BLaER1 treated with 17β-estradiol and CSF1 and Interleukin-3, amounts not matched to agents 10 nM and 100 nM (cell line): ENCODE results near the gene ERP27.

Experiments used
- H3K27ac ChIP-seq, 11 experiments: shearing (Covaris generic); formaldehyde crosslinking; 2 replicates each; pipeline ENCODE4 v1.8.1; 2022
- H3K27me3 ChIP-seq, 11 experiments: shearing (Covaris generic); formaldehyde crosslinking; 2 replicates each; pipeline ENCODE4 v1.8.1; 2022
- H3K36me3 ChIP-seq, 11 experiments: shearing (Covaris generic); formaldehyde crosslinking; 2 replicates each; pipeline ENCODE4 v1.8.1; 2022
- H3K4me1 ChIP-seq, 10 experiments: shearing (Covaris generic); formaldehyde crosslinking; 2 replicates each; pipeline ENCODE4 v1.8.1; 2022
- H3K4me2 ChIP-seq, 11 experiments: shearing (Covaris generic); formaldehyde crosslinking; 2 replicates each; pipeline ENCODE4 v1.8.1; 2022
- H3K4me3 ChIP-seq, 10 experiments: shearing (Covaris generic); formaldehyde crosslinking; 2 replicates each; pipeline ENCODE4 v1.8.1; 2022
- H3K9ac ChIP-seq, 11 experiments: shearing (Covaris generic); formaldehyde crosslinking; 2 replicates each; pipeline ENCODE4 v1.8.1; 2022
- H3K9me3 ChIP-seq, 11 experiments: shearing (Covaris generic); formaldehyde crosslinking; replicated peaks in 1 of 11; 2 replicates each; pipeline ENCODE4 v1.8.1; 2022
- H4K20me1 ChIP-seq, 11 experiments: shearing (Covaris generic); formaldehyde crosslinking; 2 replicates each; pipeline ENCODE4 v1.8.1; 2022
- Cebpa-rat ChIP-seq, 11 experiments: shearing (Covaris generic); IDR thresholded peaks; 2 replicates each; pipeline ENCODE4 v1.8.1; 2022

ERP27 gene

GRCh38 chr12:14903386-14904098 is 34.8 kb downstream of the ERP27 start:
- H4K20me1 ChIP-seq = no peaks in the 10 kb centered on the region
- no peak for TF ChIP-seq Cebpa-rat (IDR thresholded peaks at IDR 0.05)
- H3K4me1 ChIP-seq = peaks cover 0 to 18% (median 9%) of the 10 kb centered on the region in 10 experiments; a peak in 13 of 20 replicates
- H3K4me3 ChIP-seq = no peak overlapping the region
- no peaks in the 10 kb centered on the region for H3K27me3 ChIP-seq
- H3K9ac ChIP-seq = no peak overlapping the region
- H3K4me2 ChIP-seq = no peak overlapping the region
- H3K27ac ChIP-seq = no peak overlapping the region
- peaks cover 0 to 8% (median 0%) of the 10 kb centered on the region in 11 experiments; a peak in 1 of 22 replicates for H3K36me3 ChIP-seq
- peaks cover 0 to 6% (median 0%) of the 10 kb centered on the region in 11 experiments; a peak in 2 of 22 replicates for H3K9me3 ChIP-seq

GRCh38 chr12:14902465-14902864 is 35.9 kb downstream of the ERP27 start:
- no peaks in the 10 kb centered on the region for H4K20me1 ChIP-seq
- TF ChIP-seq Cebpa-rat (IDR thresholded peaks at IDR 0.05) = no peak
- H3K4me2 ChIP-seq = no peak overlapping the region
- no peaks in the 10 kb centered on the region for H3K27me3 ChIP-seq
- H3K9ac ChIP-seq = no peak overlapping the region
- no peak overlapping the region for H3K27ac ChIP-seq
- H3K4me1 ChIP-seq = peaks cover 0 to 18% (median 9%) of the 10 kb centered on the region in 10 experiments; a peak in 13 of 20 replicates
- peaks cover 0 to 6% (median 0%) of the 10 kb centered on the region in 11 experiments; a peak in 1 of 22 replicates for H3K9me3 ChIP-seq
- H3K4me3 ChIP-seq = no peak overlapping the region
- peaks cover 0 to 5% (median 0%) of the 10 kb centered on the region in 11 experiments; a peak in 1 of 22 replicates for H3K36me3 ChIP-seq

GRCh38 chr12:14901228-14901562 is 37.1 kb downstream of the ERP27 start:
- peaks cover 0 to 6% (median 0%) of the 10 kb centered on the region in 11 experiments; a peak in 1 of 22 replicates for H3K9me3 ChIP-seq
- H3K36me3 ChIP-seq = no peaks in the 10 kb centered on the region
- H3K4me3 ChIP-seq = no peak overlapping the region
- no peaks in the 10 kb centered on the region for H3K27me3 ChIP-seq
- H3K27ac ChIP-seq = no peak overlapping the region
- no peak for TF ChIP-seq Cebpa-rat (IDR thresholded peaks at IDR 0.05)
- H4K20me1 ChIP-seq = no peaks in the 10 kb centered on the region
- peaks cover 0 to 18% (median 9%) of the 10 kb centered on the region in 10 experiments; a peak in 13 of 20 replicates for H3K4me1 ChIP-seq
- no peak overlapping the region for H3K4me2 ChIP-seq
- no peak overlapping the region for H3K9ac ChIP-seq

GRCh38 chr12:14900521-14901227 is 37.7 kb downstream of the ERP27 start:
- no peaks in the 10 kb centered on the region for H3K36me3 ChIP-seq
- no peak overlapping the region for H3K4me3 ChIP-seq
- no peak overlapping the region for H3K27ac ChIP-seq
- H3K4me1 ChIP-seq = peaks cover 0 to 17% (median 9%) of the 10 kb centered on the region in 10 experiments; a peak in 13 of 20 replicates
- no peaks in the 10 kb centered on the region for H4K20me1 ChIP-seq
- TF ChIP-seq Cebpa-rat (IDR thresholded peaks at IDR 0.05) = 0 out of 22 replicates have a peak, but pooled peaks of 1 of the 11 experiments have one; percentile 18
- no peaks in the 10 kb centered on the region for H3K27me3 ChIP-seq
- peaks cover 0 to 6% (median 0%) of the 10 kb centered on the region in 11 experiments; a peak in 1 of 22 replicates for H3K9me3 ChIP-seq
- H3K4me2 ChIP-seq = no peak overlapping the region
- no peak overlapping the region for H3K9ac ChIP-seq

GRCh38 chr12:14896521-14897169 is 41.7 kb downstream of the ERP27 start:
- no peak for TF ChIP-seq Cebpa-rat (IDR thresholded peaks at IDR 0.05)
- H3K9ac ChIP-seq = no peak overlapping the region
- no peak overlapping the region for H3K4me2 ChIP-seq
- no peaks in the 10 kb centered on the region for H3K4me1 ChIP-seq
- no peaks in the 10 kb centered on the region for H4K20me1 ChIP-seq
- no peak overlapping the region for H3K4me3 ChIP-seq
- no peaks in the 10 kb centered on the region for H3K27me3 ChIP-seq
- no peaks in the 10 kb centered on the region for H3K36me3 ChIP-seq
- no peaks in the 10 kb centered on the region for H3K9me3 ChIP-seq
- no peak overlapping the region for H3K27ac ChIP-seq

GRCh38 chr12:14893506-14894250 is 44.7 kb downstream of the ERP27 start:
- TF ChIP-seq Cebpa-rat (IDR thresholded peaks at IDR 0.05) = no peak
- Histone ChIP-seq H3K27me3 (no peaks in the 10 kb centered on the region), H4K20me1 (no peaks in the 10 kb centered on the region), H3K9me3 (no peaks in the 10 kb centered on the region), H3K36me3 (no peaks in the 10 kb centered on the region), H3K4me1 (no peaks in the 10 kb centered on the region), H3K4me2 (no peak overlapping the region), H3K9ac (no peak overlapping the region), H3K27ac (no peak overlapping the region), H3K4me3 (no peak overlapping the region)

GRCh38 chr12:14892726-14893505 is 45.4 kb downstream of the ERP27 start:
- Histone ChIP-seq H4K20me1 (no peaks in the 10 kb centered on the region), H3K9ac (no peak overlapping the region), H3K27me3 (no peaks in the 10 kb centered on the region), H3K4me2 (no peak overlapping the region), H3K4me1 (no peaks in the 10 kb centered on the region), H3K36me3 (no peaks in the 10 kb centered on the region), H3K27ac (no peak overlapping the region), H3K4me3 (no peak overlapping the region), H3K9me3 (no peaks in the 10 kb centered on the region)
- TF ChIP-seq Cebpa-rat (IDR thresholded peaks at IDR 0.05) = no peak

GRCh38 chr12:14890701-14891100 is 47.6 kb downstream of the ERP27 start:
- Histone ChIP-seq H3K9ac (no peak overlapping the region), H3K4me1 (peaks cover 0 to 2% (median 0%) of the 10 kb centered on the region in 10 experiments; a peak in 2 of 20 replicates), H4K20me1 (no peaks in the 10 kb centered on the region), H3K4me2 (no peak overlapping the region), H3K27ac (no peak overlapping the region), H3K27me3 (no peaks in the 10 kb centered on the region), H3K4me3 (no peak overlapping the region), H3K36me3 (no peaks in the 10 kb centered on the region), H3K9me3 (no peaks in the 10 kb centered on the region)
- TF ChIP-seq Cebpa-rat (IDR thresholded peaks at IDR 0.05) = no peak
